Measurements from ENCODE around the gene DGAT2L6.

The DGAT2L6 gene, protein sequence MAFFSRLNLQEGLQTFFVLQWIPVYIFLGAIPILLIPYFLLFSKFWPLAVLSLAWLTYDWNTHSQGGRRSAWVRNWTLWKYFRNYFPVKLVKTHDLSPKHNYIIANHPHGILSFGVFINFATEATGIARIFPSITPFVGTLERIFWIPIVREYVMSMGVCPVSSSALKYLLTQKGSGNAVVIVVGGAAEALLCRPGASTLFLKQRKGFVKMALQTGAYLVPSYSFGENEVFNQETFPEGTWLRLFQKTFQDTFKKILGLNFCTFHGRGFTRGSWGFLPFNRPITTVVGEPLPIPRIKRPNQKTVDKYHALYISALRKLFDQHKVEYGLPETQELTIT

DNA sequence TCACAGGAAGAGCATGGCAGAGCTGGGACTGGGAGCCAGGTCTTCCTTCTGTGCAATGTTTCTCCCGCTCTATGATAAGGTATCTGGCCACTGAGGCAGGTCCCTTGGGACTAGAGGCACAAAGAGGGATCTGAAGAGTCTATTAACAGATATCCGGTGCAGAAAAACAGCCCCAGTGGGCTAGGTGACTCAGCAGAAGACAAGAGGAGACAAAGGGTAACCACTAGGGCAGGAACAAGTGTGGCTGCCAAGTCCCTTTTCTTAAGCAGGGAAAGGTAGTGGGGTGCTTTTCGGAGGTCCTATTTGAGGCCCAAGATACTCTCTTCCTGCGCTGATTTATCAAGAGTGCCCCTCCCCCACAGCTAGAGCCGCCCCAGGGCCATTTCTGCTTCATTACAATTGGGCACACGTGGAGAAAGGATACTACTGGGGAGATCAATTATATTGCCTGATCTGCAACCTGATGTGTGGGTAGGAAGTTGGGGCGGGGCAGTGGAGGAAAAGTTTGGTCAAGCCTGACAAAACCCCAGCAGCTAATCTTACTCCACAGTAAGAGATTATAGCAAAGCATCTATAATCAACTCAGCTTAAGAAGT, at the start of gene DGAT2L6:
DGAT2L6 (plus strand) TSS at position 546 of the 596 bp plus-strand sequence. CDS start 100 bp downstream, outside the sequence.
- DNase-seq (ENCODE audit: low read depth, low spot score), result no peak

DNA sequence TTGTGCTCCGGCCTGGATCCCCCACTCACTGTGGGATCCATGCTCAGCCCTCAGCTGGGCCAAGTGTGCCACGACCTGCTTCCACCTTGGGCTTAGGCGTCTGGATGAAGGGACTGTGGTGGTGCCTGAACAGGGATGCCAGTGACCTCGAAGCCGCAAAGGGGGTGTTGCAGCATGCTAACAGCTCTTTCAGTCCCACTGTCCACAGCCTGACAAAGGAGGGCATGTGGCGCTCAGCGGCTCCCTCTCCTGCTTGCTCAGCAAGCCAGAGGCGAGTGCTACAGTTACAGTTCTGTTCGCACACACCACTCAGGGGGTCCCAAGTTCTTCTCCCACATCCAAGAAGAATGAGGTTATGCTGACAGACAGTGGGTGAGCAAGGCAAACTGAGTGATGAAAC, 49.2 kb upstream of the DGAT2L6 start:
- no peak for DNase-seq (ENCODE audit: low read depth, low spot score)

DNA sequence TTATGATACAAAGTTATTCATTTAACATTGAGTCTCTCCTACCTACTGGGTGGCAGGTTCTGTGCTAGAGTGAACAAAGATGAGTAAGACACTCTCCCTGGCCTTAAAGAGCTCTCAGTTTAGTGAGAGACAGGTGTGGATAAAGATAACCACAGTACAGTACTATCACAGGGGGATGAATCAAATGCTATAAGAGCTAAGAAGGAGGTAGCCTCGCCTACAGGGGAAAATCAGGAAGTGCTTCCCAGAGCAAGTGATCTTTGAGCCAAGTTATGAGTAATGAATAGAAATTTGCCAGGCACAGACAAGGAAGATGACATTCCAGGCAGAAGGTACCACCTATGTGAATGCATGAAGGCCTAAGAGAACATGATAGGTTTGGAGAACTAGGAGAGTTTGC, 47.5 kb upstream of the DGAT2L6 start:
- DNase-seq (ENCODE audit: low read depth, low spot score), result no peak

DNA sequence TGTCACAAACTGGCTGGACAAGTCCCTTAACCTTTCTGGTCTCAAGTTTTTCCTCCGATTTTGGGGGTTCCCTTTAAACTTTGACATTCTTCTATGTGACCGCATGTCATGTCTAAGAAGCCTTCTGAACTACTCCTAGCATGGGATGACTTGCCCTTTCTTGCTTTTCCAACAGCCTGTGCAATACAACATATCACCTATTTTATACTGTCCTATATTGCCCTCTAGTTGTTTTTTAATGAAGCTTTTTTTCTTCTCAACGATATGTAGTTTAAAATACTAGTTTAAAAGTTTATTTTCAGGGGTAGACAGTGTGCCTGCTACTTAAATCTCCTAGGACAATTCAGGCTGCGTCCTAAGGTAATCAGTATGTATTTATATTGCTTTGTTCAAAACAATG, 45.1 kb upstream of the DGAT2L6 start:
- DNase-seq (ENCODE audit: low read depth, low spot score), result no peak

DNA sequence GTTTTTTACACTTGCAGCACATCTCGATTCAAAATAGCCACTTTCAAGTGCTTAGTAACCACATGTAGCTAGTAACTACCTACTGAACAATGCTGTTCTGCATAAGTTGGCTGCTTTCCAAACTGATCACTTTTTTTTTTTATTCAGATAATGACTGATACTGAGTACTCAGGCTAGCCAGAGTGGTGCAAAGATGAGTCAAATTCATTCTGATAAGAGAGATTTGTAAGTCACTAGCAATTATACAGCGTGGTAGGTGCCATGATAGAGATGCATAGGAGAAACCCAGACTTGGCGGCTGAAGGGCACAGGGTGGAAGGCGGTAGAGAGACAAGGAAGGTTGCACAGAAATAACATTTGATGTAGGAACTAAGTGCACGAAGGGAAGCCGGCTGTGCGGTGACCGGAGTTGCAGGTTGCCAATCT, 44.4 kb upstream of the DGAT2L6 start:
- no peak for DNase-seq (ENCODE audit: low read depth, low spot score)

DNA sequence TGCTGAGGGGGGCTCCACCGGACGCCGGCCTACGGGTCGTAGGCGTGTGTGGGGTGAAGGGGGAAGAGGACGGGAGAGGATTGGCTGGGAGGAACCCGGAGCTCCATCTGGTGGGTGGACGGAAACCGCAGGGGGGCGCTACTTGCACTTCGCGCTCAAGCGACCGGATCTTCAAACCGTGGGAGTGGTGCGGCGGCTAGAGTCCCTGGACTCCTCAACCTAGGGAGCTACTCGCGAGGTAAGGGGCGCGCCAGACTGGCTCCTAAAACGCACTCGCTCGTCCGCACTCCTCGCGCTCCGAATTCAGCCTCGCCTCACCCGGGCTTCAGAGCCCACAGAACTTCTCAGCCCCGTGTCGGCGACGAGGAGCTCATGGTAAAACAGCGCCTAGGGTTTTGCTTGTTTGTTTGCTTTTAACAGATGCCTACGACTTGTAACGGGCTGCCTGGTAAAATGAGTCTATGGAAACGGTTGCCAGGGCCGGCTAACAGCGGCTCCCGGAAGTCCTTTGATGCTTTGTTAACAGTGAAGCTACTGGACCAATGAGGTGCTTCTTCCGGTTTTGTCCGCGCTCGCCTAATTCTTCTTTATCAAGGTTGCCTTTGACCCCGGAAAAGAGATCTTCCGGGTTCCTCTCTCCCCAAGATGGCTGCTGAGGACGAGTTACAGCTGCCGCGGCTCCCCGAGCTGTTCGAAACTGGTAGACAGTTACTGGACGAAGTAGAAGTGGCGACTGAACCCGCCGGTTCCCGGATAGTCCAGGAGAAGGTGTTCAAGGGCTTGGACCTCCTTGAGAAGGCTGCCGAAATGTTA, 43.8 kb upstream of the DGAT2L6 start, which contains the start of gene IGBP1:
IGBP1 (plus strand) TSS at position 145 of the 813 bp plus-strand sequence; CDS start at position 646, 501 bp downstream.
- DNase-seq (ENCODE audit: low read depth, low spot score), result peak; percentile 89

DNA sequence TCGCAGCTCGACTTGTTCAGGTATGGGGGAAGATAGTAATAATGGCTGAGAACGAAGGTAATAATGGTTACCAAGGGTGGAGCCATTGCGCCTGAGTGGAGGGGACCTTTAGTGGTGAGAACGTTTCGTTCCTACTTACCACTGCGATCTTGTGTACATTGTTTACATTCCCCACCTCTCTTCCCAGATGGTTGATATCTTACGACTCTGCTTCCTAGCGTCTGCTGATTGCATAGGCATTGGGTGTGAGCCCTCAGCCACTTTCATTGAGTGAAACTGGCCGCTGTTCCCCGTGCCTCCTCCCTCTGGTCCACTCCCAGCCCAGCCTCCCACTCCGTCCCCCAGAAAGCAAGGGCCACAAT, 43.2 kb upstream of the DGAT2L6 start:
- peak; percentile 18 for DNase-seq (ENCODE audit: low read depth, low spot score)

DNA sequence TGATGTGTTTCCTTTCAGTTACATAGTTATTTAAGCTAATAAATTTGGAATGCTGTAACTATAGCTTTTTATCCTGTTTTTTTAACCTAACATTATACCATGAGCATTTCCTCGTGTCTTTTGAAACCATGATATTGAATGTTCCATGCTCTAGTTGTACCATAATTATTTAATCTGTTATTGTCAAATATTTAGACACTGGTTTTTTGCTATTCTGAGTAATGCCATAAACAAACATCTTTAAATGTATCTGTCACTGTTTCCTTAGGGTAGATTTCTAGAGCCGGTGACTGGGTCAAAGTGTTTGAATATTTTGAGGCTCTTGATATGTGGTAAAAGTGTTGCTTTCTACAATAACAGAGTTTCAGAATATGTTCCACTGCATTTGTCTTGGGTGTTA, 38.7 kb upstream of the DGAT2L6 start:
- DNase-seq (ENCODE audit: low read depth, low spot score), result no peak

DNA sequence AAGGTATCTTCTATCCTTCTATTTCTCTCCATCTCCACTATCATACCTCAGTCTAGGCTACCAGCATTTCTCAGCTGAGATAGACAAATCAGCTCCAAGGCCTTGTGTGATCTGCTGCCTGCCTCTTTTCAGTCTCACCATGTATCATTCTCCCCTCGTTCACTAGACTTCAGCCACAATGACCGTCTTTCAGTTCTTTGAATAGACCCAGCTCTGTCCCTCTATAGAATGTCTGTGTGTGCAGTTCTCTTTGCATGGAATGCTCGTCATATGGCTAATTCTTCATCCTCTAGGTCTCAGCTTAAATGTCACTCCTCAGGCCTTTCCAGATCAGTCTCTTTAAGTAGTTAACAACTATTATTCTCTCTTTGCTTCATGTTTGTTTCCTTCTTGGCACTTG, 37.5 kb upstream of the DGAT2L6 start:
- DNase-seq (ENCODE audit: low read depth, low spot score), result no peak

DNA sequence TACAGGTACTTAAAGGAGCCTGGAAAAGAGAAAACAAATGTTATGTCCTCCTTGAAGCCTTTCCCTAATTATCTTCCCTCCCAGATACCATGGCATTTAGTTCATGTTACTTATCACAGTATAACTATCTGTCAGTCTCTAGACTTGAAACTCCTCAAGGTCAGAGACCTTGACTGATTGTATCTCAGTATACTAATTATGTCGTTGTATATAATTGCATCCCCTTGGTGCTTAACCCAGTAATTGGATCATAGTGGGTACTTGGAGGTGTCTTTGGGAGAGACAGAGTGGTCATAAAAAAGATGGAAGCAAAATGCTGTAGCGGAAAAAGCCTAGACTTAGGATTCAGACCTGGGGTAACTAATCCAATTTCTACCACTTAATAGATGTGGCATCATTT, 35.9 kb upstream of the DGAT2L6 start:
- no peak for DNase-seq (ENCODE audit: low read depth, low spot score)

DNA sequence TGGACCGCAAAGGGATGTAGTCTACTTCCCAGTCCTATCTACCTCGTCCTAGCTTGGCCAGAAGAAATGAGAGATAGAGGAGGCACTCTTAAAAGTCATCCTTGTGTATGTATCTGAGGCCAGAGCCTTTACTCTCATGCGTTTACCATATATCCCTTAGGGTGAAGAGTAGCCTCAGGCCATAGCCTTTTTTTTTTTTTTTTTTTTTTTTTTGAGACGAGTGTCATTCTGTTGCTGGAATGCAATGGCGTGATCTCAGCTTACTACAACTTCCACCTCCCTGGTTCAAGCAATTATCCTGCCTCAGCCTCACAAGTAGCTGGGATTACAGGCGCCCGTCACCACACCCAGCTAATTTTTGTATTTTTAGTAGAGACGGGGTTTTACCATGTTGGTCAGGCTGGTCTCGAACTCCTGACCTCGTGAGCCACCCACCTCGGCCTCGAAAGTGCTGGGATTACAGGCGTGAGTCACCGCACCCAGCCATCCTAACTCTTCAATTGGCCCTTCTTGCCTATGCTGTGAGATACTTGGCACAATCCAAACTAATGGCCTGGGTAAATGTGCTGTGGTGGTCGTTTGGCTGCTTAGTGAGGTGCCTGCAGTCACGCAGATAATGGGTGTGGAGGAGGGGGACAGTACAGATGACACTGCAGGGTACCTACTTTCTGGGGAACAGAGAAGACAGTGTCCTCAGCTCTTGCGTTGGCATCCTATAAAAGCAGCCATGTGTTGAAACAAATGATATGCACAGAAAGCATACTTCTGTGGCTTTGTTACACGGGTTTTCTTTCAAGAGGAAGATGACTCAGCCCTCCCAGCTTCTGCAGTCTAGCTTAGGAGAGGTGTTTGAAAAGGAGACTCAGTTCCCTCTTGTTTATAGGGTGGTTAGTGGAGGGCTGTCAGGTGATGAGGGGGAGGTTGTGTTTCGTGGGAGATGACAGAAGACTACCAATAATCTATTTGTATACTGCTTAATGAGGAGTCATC, 10.4 kb upstream of the DGAT2L6 start:
- peak; percentile 75 for DNase-seq (ENCODE audit: low read depth, low spot score)

DNA sequence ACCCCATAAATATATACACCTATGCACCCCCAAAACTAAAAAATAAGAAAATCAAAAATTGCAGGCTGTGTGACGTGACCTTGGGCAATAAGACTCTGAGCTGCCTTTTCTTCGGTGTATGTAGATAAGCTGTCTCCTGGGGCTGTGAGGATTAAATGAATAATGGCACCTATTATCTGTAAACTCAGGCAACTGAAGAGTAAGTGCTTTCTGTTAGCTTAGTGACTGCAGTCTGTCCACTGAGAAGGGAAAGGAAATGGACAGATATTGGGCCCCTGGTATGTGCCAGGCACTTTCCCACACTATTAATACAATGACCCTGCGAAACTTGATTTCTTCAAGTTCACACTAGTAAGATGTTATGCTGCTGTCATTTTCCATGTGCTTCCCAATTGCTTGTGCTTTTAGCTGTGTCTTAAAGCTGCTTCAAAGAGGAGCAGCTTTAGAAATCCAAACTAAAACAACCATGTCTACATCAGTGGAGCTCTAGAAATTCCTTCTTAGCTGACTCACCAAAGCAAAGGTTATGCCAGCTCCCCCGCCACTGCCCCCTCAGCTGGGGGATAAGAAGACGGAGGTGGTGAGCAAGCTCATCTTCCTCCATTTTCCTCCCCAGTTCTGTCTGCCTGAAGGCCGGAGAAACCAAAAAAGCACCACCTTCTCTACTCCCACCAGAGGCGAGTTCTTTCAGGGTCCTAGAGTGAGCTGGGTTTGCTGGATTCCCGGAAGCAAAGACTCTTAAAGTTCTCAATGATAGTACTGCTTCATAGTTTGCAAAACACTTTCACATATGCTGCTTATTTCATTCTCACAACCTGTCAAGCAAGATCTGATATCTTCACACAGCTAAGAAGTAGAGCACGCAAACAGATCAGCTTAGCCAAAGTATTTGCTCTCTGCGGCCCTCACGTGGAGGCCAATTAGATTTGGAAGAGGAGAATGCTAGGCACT, 8.8 kb upstream of the DGAT2L6 start:
- peak; percentile 73 for DNase-seq (ENCODE audit: low read depth, low spot score)

DNA sequence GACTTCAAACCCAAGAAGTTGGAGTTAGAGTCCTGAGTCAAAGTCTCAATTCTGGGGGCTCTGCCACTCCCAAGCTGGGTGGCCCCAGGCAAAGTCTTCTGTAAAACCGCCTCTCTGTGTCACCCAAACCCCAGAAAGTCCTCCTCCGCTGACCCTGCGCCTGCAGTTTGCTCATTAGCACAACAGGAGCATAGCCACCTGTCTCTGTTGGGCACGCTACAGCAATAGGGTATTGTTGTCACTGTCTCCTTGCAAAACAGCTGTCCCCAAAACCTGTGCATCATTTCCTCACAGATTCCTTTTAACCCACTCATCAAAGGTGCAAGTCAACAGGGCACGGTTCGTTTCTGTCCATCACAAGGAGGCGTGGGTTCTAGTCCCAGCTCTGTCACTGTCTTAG, 8.0 kb upstream of the DGAT2L6 start:
- DNase-seq (ENCODE audit: low read depth, low spot score), result no peak

DNA sequence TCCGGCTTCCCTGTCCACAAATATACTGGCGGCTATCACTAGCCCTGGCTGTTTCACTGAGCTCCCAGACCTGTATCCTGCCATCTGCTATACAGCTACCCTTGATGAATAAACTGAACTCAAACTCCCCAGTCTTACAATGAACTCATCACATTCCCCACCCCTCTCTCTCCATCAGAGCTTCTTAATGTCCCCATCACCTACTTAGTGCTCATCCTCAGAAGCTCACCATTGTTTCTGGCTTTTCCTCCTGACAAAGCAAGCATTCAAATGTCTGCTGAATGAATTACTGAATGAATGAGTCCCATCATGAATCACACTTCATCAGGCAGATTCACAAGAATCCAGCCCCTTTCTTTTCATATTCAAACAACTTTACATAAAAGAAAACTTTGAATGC, 5.7 kb upstream of the DGAT2L6 start:
- DNase-seq (ENCODE audit: low read depth, low spot score), result no peak

DNA sequence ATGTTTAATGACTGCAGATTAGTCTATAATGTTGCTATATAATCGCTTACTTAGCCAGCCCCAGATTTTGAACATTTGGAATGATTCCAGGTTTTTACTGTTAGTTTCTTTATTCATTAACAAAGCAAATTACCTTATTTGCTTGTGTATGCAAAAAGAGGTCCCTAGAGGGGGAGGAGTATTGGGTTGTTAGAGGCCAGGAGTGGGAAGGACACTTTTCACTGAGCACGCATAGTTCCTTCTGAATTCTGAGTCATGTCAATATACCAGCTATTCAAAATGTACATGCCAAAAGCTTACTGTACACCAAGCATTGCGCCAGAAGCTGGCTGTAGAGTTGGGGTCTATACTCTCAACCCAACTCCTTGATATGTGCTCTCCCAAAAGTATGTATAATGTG, 5.1 kb upstream of the DGAT2L6 start:
- DNase-seq (ENCODE audit: low read depth, low spot score), result no peak

DNA sequence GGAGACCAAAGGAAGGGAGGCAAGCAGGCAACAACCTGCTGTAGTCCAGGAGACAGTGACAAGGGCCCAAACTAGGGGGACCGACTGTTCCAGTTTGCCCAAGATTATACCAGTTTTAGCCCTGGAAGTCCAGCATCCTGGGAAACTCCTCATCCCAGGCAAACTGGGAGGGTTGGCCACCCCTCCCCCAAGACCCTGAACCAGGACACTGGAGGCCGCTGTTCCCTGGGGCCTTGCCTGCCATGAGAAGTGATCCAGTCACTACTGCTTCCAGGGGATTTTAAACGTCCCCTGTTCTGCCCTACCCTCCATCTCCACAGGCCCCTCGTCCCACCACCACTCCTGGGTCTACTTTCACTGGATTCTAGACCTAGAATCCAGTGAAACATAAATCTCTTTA, 4.3 kb upstream of the DGAT2L6 start:
- DNase-seq (ENCODE audit: low read depth, low spot score), result no peak

DNA sequence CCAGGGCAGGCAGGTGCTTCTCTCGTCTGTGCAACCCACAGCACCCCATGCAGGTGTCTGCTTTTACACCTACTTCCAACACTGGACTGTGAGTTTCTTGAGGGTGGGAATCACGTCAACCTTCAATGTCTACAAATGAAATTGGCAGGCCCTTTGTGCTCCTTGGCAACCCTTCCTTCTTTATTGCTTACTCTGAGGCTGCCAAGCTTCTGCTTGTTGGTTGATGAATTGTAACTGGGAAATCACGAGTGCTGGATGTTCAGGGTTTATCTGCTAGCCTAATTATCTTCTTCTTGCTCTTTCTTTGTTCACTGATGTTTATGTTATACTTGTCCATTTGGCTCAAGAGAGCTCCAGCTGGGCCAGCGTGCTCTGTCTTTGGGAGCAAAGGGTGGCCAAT, 2.5 kb upstream of the DGAT2L6 start:
- peak; percentile 46 for DNase-seq (ENCODE audit: low read depth, low spot score)

DNA sequence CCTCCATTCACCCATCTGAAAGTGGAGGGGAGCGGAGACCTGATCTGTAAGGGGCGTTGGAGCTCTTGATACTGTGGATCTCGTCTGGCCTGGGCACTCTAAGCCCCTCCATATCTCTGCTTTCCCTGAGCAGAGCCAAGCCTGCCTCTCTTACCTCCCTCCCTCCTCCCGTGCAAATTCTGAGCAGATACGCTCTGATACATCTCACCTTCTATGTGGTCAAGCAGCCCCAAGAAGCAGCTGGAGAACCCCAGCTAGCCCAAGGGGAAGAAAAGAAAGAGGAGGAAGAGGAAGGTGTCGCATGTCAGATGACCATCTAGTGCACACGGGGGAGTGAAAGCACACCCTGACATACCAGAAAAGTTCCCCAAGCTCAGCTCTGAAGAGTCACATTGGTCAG, 1.9 kb upstream of the DGAT2L6 start:
- DNase-seq (ENCODE audit: low read depth, low spot score), result no peak

DNA sequence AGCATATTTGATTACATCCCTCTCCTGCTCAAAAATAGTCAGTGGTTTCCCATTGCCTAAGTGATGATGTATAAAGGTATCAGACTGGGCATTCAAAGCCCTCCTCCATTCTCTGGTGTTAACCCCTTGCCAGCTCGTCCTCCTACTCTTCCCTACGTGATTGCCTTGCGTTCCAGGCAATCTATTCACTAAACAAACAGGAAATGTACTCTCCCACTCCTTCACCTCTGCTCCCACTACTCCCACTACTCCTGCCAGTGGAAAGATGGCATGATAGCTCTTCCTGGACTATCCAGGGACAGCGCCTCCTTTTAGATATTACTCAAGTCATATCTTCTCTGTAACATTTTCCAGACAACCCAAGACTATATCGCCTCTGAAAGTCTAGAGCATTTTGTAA, 5.8 kb downstream of the DGAT2L6 start:
- no peak for DNase-seq (ENCODE audit: low read depth, low spot score)

DNA sequence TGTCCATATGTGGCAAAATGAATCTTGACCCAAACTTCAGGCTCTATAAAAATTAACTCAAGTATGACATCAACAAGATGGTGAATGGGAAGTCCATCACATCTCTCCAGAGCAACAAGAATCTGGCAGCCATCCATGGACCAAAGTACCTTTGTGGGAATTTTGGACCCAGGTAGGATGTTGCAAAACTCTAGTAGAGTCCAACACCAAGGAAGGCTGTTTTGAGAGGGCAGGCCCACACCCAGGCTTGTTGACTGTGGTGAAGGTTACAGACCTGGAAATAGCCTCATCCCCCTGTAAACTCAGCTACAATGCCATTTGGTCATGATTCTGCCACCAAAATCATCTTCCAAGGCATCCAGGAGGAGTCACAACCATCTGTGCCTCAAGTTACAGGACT, 12.9 kb downstream of the DGAT2L6 start:
- no peak for DNase-seq (ENCODE audit: low read depth, low spot score)

Data from astrocyte of the hippocampus (primary cell).